SK-MEL-5 (cell line): Measurements from ENCODE around the gene SLC2A10. TPM values are rescaled to one million over a fixed set of nuclear protein-coding genes. Genes with fewer than 3 reads are reported as not detected.

Source experiments
- DNase-seq: peaks from one replicate; pipeline ENCODE4 v3.0.0-alpha.2; 2016; ENCODE audit warnings: low read depth, low spot score
- in situ Hi-C: cut with HindIII; loops from 2 replicates; pipeline ENCODE4 v1.10.0; 2016; ENCODE audit warnings: low sequenced_read_pairs, high pct_unique_total_duplicates, low pct_unique_long_range_greater_than_20kb
- total RNA-seq: library from RNA; depleted of rRNA; stranded (reverse); fragments of >200 nt; shearing (Covaris generic); gene quantifications from 2 replicates; pipeline ENCODE4 v1.2.3, GENCODE V29; 2014

The SLC2A10 gene
- total RNA-seq, 1 experiment from 2014 or later, result 8.8 TPM

- no peak for DNase-seq
- in situ Hi-C loops, result no loop called here
Measured at GRCh38 chr20:46742669-46743045, 33.2 kb downstream of the SLC2A10 start.

GRCh38 chr20:46743088-46743487 lies 33.6 kb downstream of the SLC2A10 start:
- no peak for DNase-seq
- in situ Hi-C loops, result no loop called here

- no peak for DNase-seq
- in situ Hi-C loops, result no loop called here
Measured at GRCh38 chr20:46746956-46747526, 37.6 kb downstream of the SLC2A10 start.

- DNase-seq, result no peak
- in situ Hi-C loops, result no loop called here
Measured at GRCh38 chr20:46749147-46749546, 39.7 kb downstream of the SLC2A10 start.

- DNase-seq, result peak; percentile 72
- in situ Hi-C loops, result no loop called here
Measured at GRCh38 chr20:46751856-46752255, 42.4 kb downstream of the SLC2A10 start.

- DNase-seq, result peak; percentile 75
- in situ Hi-C loops, result no loop called here
Measured at GRCh38 chr20:46752728-46753127, 43.3 kb downstream of the SLC2A10 start.

- in situ Hi-C loops, result no loop called here
- no peak for DNase-seq
Measured at GRCh38 chr20:46755483-46756413, 46.3 kb downstream of the SLC2A10 start.

- in situ Hi-C loops, result no loop called here
Measured at GRCh38 chr20:46756419-46756818, 47.0 kb downstream of the SLC2A10 start.

GRCh38 chr20:46757135-46757534 lies 47.7 kb downstream of the SLC2A10 start:
- in situ Hi-C loops, result no loop called here
- no peak for DNase-seq

More at GRCh38 chr20:46756419-46756818, 47.0 kb downstream of the SLC2A10 start:
- no peak for DNase-seq

- DNase-seq, result peak; percentile 80
- in situ Hi-C loops, result no loop called here
Measured at GRCh38 chr20:46757754-46758678, 48.6 kb downstream of the SLC2A10 start.

- in situ Hi-C loops, result no loop called here
- DNase-seq, result no peak
Measured at GRCh38 chr20:46758929-46759669, 49.6 kb downstream of the SLC2A10 start.

- in situ Hi-C loops, result no loop called here
- no peak for DNase-seq
Measured at GRCh38 chr20:46761566-46761965, 52.1 kb downstream of the SLC2A10 start.

- DNase-seq, result no peak
- in situ Hi-C loops, result no loop called here
Measured at GRCh38 chr20:46764068-46764467, 54.6 kb downstream of the SLC2A10 start.

GRCh38 chr20:46765506-46766120 lies 56.2 kb downstream of the SLC2A10 start:
- in situ Hi-C loops, result no loop called here
- DNase-seq, result no peak

- peak; percentile 68 for DNase-seq
- in situ Hi-C loops, result no loop called here
Measured at GRCh38 chr20:46767127-46767761, 57.8 kb downstream of the SLC2A10 start.

GRCh38 chr20:46770330-46771194 lies 61.1 kb downstream of the SLC2A10 start:
- DNase-seq, result peak; percentile 15
- in situ Hi-C loops, result no loop called here
